Colon (tissue), 2 donors: ENCODE measurements around the gene MAST2.
"Not testable (repeated sequence)": the region's sequence is repeated elsewhere in the genome, so short reads cannot be mapped to it uniquely, and the experiment has no call there.

Experiments used
- FAIRE-seq: peaks from 2 replicates; lab custom pipeline; 2012; peaks lifted over from hg19 to GRCh38; lab: Jason Lieb, UNC
- donor health status: control.
- donor health status: control.

The MAST2 gene

GRCh38 chr1:45857755-45858492 lies 54.5 kb downstream of the MAST2 start:
- not testable (repeated sequence) for FAIRE-seq

DNA sequence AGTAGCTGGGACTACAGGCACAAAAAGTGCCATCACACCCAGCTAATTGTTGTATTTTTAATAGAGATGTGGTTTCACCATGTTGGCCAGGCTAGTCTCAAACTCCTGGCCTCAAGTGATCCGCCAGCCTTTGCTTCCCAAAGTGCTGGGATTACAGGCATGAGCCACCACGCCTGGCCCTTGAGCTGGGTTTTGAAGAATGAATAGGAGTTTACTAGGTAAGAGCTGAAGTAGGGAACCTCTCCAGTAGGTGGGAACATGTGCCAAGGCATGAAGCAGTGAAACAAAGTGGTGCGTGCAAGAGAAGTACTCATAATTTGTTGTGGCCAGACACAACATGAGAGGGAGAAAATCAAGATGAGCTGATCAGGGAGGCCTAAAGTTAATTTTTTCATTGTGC lies 55.8 kb downstream of the MAST2 start:
- FAIRE-seq = no peak

DNA sequence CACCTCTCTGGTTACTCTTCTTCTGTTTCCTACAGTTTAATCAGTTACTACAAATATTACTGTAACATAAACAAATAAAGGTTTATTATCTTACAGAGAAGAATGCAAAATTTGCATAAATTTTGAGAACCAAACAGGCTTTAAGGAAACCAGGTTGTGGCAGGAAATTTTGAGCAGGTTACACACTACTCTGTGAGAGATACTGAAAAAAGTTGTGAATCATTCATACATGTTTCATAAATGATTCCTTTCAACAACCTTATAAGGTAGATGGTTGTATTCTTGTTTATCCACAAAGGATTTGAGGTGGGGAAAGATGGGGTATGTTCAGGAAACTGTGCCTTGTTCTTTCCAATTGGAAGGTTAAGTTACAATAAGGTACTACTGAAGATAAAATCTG lies 58.6 kb downstream of the MAST2 start:
- no peak for FAIRE-seq

DNA sequence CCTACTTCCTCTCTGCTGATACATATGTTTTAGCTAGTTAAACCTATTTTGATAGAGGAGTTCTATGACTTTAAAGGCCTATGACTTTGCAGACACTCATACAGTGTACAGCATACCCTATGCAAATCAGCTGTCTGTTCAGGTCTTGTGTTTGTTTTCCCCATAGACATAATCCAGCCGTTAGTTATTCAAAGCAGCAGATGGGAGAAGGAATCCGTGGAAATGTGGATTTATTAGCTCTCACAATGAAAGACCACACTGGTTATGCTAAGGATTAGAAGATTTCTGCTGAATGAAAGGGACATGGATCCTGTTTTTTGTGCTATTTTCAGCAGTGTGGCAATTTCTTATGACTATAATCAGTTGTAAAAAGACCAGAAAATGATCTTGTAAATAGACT lies 59.8 kb downstream of the MAST2 start:
- FAIRE-seq = no peak

GRCh38 chr1:45864167-45865106 lies 61.0 kb downstream of the MAST2 start:
- no peak for FAIRE-seq

DNA sequence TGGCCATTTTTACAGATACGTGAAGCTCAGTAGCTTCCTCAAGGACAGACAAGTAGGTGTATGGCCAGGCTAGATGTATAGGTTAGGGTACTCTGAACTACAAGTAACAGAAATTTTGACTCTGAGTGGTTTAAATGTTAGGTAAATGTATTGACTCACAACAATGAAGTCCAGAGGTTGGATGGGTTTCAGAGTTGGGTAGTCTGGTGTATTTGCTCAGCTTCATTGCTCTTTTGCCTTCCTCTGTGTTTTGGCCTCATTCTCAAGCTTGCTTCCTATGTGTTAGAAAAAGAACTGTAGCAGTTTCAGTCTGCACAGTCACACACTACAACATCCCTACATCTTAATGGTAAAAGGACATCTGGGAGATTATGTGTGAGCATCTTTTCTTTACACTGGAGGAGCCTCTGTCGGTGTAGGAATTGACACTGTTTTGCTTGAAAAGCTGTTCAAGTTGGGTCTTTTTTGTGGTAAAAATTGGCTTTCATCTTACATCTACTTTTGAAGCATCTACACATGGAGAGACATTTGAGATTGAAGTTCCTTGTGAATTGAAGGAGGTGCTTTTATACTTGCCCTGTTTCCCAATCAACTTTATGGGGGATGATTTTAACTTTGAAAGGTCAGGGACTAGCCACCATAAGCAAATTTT lies 64.4 kb downstream of the MAST2 start:
- FAIRE-seq = no peak

GRCh38 chr1:45868861-45869260 lies 65.4 kb downstream of the MAST2 start:
- no peak for FAIRE-seq

GRCh38 chr1:45870500-45870899 lies 67.1 kb downstream of the MAST2 start:
- no peak for FAIRE-seq

DNA sequence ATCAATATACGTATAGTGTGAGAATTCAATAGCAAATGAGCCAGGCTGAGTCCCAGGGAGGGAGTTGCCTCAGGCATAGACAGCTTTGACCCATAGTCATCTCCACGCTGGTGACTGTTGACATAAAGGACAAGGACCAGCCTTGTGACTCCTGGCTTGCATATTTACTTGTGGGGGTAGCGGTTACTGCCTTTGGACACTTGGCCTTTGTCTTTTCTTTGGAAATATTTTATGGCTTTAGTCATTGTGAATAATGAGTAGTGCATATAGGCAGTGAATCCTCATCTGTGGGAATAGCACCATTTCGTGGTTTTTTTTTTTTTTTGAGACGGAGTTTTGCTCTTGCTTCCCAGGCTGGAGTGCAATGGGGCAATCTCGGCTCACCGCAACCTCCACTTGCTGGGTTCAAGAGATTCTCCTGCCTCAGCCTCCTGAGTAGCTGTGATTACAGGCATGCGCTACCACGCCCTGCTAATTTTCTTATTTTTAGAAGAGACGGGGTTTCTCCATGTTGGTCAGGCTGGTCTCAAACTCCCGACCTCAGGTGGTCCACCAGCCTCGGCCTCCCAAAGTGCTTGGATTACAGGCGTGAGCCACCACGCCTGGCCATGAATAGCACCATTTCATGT lies 68.9 kb downstream of the MAST2 start:
- FAIRE-seq = not testable (repeated sequence)

DNA sequence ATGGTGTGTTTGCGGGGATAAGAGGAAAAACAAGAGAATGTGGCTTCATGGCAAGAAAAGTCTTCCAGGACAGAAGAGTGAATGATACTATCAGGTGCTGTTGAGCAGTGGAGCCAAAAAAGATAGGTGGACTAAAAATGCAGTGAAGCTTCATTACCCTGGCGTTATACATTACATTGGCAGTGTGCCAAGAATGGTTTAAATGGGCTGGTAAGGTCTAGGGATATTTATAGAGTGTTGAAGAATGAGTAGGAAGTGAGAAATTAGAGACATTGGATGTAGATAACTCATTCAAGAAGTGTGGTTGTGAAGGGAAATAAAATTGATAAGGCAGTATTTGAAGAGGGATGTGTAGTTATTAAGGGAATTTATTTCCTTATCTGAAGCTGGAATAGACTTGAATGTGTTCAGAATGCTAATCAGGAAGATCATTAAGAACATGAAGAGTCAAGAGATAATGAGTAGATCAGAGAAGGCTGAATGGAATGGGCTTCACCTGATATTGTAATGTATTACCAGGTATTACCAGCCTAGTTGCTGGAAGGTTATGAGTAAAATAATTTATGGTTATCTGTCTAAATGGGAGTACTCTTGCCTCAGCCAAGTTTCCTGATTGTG lies 72.7 kb downstream of the MAST2 start:
- FAIRE-seq = no peak

- no peak for FAIRE-seq
These were observed 73.9 kb downstream of the MAST2 start for GRCh38 chr1:45877264-45877663.

GRCh38 chr1:45879885-45880598 lies 76.6 kb downstream of the MAST2 start:
- no peak for FAIRE-seq

DNA sequence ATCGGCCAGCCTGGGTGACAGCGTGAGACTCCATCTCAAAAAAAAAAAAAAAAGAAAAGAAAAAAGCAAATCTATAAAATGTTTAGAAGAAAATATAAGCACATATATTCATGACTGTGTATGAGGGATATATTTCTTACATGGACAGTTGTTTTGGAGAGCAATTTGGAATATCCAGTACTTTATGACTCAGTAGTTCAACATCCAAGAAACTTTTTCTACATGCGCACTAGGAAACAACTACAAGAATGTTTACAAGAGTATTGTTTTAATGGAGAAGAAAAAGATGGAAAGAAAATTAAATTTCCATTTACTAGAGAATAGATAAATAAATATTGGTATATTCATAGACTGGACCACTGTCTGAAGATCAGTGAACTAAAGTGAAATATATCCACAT lies 77.5 kb downstream of the MAST2 start:
- FAIRE-seq = no peak

GRCh38 chr1:45883658-45884057 lies 80.2 kb downstream of the MAST2 start:
- FAIRE-seq = no peak

GRCh38 chr1:45884700-45885099 lies 81.3 kb downstream of the MAST2 start:
- no peak for FAIRE-seq

DNA sequence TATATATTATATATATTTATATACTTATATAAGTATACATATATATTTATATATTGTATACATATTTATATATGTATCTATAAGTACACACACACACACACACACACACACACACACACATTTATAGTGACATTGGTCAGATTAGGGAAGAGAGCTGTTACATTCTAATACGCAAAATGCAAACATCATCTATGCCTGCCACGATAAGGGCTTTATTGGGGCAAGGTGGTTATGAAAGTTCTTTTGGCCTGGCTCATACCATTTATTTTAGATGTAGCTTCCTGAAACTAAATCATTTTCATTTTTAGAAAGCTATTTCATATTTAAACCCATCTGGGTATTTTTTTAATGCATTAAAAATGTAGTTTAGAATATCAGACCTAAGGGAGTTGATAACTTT lies 82.8 kb downstream of the MAST2 start:
- FAIRE-seq = peak; percentile 79

DNA sequence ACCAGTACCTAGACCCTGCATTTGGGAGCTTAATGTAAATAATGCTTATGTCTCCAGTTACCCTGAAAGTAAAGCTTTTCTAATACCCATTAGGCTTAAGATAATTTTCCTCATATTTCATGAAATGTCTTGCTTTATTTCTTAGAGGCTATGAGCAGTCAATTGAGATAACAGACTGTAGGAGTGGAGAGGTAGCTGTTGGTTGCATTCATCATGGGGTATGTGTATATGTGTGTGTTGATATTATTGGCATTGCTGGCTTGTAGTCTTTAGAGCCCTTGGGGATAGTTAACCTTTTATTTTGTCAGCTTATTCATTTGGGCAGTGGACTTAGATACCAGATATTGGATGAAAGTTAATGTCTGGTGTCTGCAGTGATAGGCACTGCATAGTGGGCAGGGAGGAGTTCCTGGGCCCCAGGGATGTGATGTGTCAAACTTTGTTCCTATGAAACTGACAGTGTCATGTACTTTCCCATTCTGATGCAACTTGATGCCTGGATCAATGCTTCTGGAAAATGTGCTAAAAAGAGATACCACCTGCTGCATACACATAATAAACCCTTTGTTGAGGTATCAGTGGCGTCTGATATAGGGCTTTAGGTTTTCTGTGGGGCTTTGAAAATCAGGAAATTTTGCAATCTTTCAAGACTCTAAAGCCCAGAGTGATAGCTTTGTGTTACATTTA lies 83.9 kb downstream of the MAST2 start:
- FAIRE-seq = no peak

DNA sequence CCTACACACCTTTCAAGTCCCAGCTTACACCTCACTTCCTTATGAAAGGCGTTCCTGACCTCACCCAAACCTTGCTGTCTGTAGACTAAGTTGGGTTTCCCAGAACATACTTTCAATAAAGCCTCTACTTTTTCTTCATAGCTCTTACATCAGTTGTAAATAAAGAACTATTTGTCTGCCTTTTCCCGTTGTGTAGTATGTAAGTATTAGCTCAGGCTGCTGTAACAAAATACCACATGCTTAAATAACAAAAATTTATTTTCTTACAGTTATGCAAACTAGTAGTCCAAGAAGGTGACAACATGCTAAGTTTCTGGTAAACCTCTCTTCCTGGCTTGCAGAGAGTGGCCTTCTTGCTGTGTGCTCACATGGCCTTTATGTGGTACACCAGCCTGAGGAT lies 86.7 kb downstream of the MAST2 start:
- no peak for FAIRE-seq

- no peak for FAIRE-seq
These were observed 87.7 kb downstream of the MAST2 start for GRCh38 chr1:45891087-45891486.

DNA sequence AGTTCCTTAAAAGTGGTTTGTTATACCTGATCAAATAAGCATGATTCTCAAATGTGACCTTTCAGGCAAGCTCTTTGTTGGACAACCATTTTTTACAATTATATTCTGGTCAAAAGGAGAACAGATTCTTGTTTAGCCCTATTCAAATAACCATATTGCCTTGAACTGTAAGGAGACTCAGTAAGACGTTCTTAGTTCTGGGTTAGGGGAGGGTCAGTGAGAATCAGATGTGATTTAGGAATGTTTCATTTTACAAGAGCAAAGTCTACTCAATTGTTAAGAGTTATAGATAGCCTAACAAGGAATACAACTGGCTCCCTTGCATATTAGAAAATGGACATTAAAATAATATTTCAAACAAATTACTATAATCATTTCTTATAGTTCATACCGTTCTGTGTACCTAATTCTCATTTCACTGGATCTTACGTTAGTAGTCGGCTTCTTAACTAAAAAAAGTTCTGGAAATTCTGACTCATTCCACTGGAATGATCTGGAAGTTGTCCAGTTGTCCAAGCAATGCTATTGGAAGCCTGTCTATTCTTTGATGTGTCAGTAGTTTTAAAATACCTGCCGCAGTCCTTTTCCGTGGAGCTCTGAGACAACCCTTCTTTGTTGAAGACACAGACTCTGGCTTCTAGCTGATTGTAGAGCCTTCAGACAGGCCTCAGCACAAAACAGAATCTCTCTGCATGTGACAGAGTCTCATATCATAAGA lies 88.8 kb downstream of the MAST2 start:
- FAIRE-seq = peak; percentile 14
